ENCODE measurements around the gene ZDHHC5. TPM values are rescaled to one million over a fixed set of nuclear protein-coding genes. Genes with fewer than 3 reads are reported as not detected.
"Not testable (repeated sequence)": the region's sequence is repeated elsewhere in the genome, so short reads cannot be mapped to it uniquely, and the experiment has no call there.

Gene ZDHHC5
- total RNA-seq, 1 donor from 2014 or later, result 35.7 TPM

DNA sequence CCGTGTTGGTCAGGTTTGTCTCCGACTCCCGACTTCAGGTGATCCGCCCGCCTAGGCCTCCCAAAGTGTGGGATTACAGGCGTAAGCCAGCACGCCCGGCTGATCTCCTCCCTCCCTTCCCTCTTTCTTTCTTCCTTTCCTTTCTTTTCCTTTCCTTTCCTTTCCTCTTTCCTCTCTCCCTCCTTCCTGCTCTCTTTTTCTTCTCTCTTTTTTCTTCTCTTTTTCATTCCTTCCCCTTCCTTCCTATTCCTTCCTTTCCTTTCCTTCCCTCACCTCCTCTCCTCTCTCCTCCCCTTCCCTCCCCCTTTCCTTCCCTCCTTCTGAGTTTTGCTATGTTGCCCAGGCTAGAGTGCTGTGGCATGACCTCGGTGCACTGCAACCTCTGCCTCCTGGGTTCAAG lies 3.9 kb upstream of the ZDHHC5 start:
- DNase-seq (ENCODE audit: low read depth in 2 of 2), result no peak

DNA sequence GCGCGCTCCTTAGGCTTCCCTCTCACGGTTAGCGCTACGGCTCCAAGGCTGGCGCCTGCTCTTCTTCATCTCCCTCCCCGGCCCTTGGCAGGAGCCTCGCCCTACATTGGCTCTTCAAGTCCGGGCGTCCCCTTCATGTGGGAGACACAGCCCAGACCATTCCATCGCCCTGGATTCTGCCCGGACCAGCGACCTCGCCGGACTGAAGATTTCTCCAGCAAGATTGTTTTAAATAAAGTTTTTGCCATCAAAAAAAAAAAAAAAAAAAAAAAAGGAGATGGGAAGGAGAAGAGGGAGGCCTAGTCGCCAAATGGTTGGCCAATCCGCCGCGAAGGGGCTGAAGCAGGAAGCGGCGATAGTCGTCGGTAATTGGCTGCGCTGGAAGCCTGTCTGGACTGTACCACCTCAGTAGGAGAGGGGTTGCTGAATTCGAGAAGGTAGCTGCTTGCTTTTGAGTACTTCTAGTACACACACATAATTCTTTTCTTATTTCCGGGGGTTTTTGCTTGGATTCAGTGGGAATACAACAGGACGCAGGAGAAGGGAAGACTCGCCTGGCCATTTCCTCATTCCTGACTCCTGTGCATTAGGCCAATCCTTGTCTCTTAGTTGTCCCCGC lies 688 bp upstream of the ZDHHC5 start:
- peak; percentile 99 to 100 for DNase-seq (ENCODE audit: low read depth in 2 of 2)

- DNase-seq (ENCODE audit: low read depth in 2 of 2), result peak; percentile 26 to 68
Measured at GRCh38 chr11:57668434-57668782, 494 bp downstream of the ZDHHC5 start.

GRCh38 chr11:57674251-57674650 lies 6.3 kb downstream of the ZDHHC5 start:
- no peak for DNase-seq (ENCODE audit: low read depth in 2 of 2)

DNA sequence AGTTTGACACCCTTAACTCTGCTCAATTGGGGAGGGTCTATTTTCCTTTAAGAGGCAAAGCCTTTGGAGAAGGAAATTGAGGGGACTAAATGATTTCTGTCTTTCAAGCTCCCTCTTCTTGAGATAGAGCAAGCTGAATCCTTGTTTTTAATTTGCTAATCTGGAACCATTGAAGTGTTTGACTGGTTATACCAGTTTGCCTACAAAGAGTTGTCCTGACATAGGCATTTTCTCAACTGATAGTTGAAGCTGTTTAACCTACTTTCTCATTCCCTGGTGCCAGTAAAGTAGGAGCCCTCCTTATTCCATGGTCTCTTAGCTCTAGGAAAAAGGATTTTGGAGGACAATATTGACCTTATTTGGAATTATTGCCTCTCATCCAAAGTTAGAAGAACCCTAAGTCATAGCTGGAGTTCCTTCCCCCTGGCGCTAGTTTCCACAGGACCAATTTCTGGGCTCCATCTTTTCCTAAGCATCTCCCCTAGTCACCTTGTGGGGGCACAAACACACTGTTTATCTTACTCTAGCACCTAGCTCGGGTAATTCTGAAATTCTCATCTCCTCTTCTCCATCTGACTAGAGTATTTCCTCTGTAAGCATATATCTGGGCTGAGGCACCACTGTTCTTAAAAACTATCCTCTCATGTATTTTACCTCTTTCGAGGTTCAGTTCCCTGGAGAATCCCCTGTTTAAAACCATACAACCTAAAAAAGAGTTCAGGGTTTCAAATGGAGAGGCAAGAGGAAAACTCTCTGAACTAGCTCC lies 7.4 kb downstream of the ZDHHC5 start:
- no peak for DNase-seq (ENCODE audit: low read depth in 2 of 2)

DNA sequence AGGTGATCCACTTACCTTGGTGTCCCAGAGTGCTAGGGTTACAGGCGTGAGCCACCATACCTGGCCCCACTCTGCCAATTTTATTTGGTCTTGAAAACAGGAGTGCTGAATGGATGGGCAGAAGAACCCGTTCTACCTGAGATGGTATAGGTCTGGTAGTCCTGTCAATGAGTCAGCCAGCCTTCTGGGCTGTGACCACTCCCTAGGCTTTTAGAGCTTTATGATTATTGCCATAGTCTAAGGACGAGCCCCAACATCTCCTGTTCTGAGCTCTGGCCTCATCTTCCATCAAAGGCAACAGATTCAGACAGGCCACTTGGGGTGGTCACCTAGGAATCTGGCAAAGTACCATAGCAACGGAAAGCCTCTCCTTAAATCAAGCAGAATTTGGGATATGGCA lies 11.5 kb downstream of the ZDHHC5 start:
- no peak for DNase-seq (ENCODE audit: low read depth in 2 of 2)

GRCh38 chr11:57680552-57680874 lies 12.6 kb downstream of the ZDHHC5 start:
- DNase-seq (ENCODE audit: low read depth in 2 of 2), result peak in 1 of 2 donors; percentile 71

DNA sequence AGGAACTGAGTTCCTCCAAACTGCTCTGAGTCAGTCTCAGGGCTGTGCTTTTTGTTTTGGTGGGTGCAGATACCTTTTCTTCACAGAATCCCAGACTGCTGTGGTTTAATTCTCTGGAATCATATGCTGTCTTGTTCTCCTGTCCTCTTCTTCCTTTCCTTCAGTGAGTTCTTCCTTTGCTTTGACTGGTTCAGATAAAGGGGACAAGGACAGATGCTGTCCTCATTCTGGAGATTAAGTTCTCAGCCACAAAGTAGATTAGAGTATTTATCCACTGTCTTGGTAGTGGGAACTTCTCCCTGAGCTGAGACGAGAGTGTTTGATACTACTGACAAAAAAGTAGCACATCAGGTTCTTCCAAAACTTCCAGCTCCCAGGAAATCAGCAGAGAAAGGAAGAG lies 13.3 kb downstream of the ZDHHC5 start:
- DNase-seq (ENCODE audit: low read depth in 2 of 2), result no peak

DNA sequence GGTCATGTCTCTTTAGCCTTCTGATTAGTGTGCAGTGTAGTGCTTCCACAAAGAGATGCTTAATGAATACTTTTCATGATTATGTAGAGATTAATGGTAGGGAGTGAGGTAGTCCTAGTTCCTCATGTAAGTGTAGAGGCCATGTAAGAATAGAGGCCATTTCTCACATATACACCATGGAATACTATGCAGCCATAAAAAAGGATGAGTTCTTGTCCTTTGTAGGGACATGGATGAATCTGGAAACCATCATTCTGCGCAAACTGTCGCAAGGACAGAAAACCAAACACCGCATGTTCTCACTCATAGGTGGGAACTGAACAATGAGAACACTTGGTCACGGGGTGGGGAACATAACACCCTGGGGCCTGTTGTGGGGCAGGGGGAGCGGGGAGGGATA lies 22.6 kb downstream of the ZDHHC5 start:
- not testable (repeated sequence) for DNase-seq (ENCODE audit: low read depth in 2 of 2)

DNA sequence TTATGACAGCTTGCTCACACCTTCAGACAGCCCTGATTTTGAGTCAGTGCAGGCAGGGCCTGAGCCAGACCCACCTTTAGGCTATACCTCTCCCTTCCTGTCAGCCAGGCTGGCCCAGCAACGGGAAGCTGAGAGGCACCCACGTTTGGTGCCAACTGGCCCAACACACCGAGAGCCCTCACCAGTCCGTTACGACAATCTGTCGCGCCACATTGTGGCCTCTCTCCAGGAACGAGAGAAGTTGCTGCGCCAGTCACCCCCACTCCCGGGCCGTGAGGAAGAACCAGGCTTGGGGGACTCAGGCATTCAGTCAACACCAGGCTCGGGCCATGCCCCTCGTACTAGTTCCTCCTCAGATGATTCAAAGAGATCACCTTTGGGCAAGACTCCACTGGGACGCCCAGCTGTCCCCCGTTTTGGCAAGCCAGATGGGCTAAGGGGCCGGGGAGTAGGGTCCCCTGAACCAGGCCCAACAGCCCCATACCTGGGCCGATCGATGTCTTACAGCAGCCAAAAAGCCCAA lies 31.0 kb downstream of the ZDHHC5 start:
- no peak for DNase-seq (ENCODE audit: low read depth in 2 of 2)

DNA sequence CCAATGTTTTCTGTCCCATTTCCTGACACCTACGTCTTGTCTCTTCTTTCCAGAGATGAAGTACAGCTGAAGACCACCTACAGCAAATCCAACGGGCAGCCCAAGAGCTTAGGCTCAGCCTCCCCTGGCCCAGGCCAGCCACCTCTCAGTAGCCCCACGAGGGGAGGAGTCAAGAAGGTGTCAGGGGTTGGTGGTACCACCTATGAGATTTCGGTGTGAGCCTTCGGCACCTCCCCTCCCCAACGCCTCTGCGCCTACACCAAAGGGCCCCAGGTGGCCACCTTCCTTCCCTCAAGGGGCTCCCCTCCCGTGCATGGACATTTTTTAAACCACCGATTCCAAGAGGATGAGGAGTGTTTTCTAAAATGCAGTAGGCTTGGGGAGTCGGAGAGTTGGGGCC lies 31.9 kb downstream of the ZDHHC5 start:
- no peak for DNase-seq (ENCODE audit: low read depth in 2 of 2)

DNA sequence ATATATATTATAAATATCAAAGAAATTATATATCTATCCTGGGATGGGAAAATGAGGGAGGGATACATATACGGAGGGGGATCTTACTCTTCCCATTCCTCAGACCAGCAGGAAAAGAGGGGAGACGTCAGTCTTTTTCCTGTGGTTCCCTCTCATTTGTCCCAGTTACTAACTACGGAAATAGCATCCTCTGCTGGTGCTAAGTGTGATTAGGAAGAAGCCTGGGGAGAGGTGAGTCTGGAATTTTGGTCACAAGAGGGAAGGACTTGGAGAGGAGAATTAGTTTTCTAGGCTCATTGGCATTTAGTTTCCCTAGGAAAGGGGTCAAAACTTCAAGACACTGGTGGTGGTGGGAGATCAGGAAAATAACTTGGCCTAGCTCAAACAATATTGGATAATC lies 32.5 kb downstream of the ZDHHC5 start:
- DNase-seq (ENCODE audit: low read depth in 2 of 2), result no peak

- DNase-seq (ENCODE audit: low read depth in 2 of 2), result no peak
Measured at GRCh38 chr11:57703341-57703740, 35.4 kb downstream of the ZDHHC5 start.

- no peak for DNase-seq (ENCODE audit: low read depth in 2 of 2)
Measured at GRCh38 chr11:57704932-57705331, 37.0 kb downstream of the ZDHHC5 start.

GRCh38 chr11:57705432-57705831 lies 37.5 kb downstream of the ZDHHC5 start:
- not testable (repeated sequence) for DNase-seq (ENCODE audit: low read depth in 2 of 2)

DNA sequence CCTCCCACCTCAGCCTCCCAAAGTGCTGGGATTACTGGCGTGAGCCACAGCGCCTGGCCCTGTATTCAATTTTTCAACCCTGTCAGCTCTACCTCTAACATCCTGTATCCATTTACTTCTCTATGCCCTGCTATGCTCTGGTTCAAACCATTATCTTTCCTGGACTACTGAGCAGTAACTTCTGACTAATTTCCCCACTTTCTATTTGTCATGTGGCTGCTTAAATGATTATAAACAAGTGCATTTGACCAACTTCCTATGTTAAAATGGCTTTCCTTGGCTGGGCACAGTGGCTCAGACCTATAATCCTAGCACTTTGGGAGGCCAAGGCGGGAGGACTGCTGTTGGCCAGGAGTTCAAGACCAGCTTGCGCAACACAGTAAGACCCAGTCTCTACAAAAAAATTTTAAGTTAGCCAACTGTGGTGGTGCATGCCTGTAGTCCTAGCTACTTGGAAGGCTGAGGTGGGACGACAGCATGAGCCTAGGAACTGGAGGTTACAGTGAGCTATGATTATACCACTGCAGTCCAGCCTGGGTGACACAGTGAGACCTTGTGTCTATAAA lies 42.0 kb downstream of the ZDHHC5 start:
- DNase-seq (ENCODE audit: low read depth in 2 of 2), result peak in 1 of 2 donors; percentile 37

DNA sequence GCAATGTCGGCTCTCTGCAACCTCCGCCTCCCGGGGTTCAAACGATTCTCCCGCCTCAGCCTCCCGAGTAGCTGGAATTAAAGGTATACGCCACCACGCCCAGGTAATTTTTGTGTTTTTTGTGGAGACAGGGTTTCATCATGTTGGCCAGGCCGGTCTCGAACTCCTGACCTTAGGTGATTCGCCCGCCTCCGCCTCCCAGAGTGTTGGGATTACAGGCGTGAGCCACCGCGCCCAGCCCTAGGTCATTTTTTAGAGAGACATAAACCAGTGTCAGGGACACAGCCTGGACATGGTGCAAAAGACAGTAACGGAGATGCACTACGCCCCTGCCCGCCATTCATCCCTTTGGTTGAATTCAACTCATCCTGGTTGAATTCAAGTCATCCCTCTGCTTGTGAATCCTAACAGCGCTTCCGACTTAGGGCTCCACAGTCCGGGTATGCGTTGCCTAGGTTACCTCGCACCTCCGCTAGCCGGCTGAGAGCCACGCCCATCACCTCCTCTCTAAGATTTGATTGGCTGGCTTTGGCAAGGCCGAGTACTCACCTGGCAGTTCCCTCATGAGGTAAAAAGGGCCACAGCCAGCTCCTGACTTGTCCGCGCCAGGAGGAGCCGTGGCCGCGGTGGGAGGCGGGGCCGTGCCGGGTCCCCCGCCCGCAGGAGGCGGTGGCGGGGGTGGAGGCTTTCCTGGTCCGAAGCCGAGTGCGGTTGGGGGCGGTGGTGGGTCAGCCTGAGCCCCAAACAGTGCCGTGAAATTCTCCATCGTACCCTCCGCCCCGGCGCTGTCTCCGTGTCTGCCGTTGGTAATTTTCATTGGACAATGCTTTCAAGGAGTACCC lies 43.7 kb downstream of the ZDHHC5 start, which contains the start of gene MED19:
TSS of gene MED19 (minus strand) at position 802 of the 842 bp plus-strand sequence. CDS start at position 766, 36 bp downstream.
- DNase-seq (ENCODE audit: low read depth in 2 of 2), result peak; percentile 75 to 86

DNA sequence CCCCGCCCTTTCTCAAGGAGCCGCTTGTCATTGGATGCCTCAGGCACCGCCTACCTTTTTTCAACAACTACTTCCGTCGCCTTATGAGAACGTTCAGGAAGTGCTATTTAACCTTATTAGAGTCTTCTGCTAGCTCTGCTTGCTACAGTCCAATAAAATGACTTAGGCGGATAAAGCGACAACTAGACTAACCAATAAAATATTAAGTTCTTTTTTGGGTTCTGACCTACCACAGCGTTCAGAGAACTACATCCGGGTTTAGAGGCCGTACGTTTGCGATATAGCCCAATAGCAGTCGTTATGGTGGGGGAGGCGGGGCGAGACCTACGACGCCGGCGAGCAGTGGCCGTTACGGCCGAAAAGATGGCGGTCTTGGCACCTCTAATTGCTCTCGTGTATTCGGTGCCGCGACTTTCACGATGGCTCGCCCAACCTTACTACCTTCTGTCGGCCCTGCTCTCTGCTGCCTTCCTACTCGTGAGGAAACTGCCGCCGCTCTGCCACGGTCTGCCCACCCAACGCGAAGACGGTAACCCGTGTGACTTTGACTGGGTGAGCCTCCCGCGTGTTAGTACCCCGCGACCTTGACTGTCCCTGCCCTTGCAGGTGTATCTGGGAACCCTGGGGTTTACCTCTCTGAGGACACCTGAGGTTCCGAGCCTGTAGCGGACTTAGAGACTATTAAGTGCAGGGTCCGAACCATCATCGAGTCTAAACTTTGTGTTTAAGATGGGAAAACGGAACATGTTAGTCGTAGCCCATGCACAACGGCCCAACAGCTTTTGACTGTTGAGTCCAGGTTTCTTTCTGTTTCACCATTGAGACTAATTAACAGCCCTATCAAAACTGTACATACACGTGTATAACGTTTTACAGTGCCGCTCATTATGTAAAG lies 44.6 kb downstream of the ZDHHC5 start, which contains the start of gene TMX2:
TSS of gene TMX2 (plus strand) at position 338 of the 895 bp plus-strand sequence. CDS start at position 364, 26 bp downstream.
- DNase-seq (ENCODE audit: low read depth in 2 of 2), result peak; percentile 98 to 99

- no peak for DNase-seq (ENCODE audit: low read depth in 2 of 2)
Measured at GRCh38 chr11:57713835-57714234, 45.9 kb downstream of the ZDHHC5 start.

GRCh38 chr11:57716726-57717125 lies 48.8 kb downstream of the ZDHHC5 start:
- not testable (repeated sequence) for DNase-seq (ENCODE audit: low read depth in 2 of 2)

GRCh38 chr11:57727185-57727584 lies 59.3 kb downstream of the ZDHHC5 start:
- DNase-seq (ENCODE audit: low read depth in 2 of 2), result no peak

All from lung microvascular endothelial cell (primary cell).